CD4-positive, alpha-beta T cell treated with Interleukin-21 for 1 hour (primary cell): Measurements from ENCODE around the gene USP19.

Experiments used
- DNase-seq: peaks from one replicate; pipeline ENCODE4 v3.0.0-alpha.2; 2020

USP19 gene

GRCh38 chr3:49098910-49099630 is 21.6 kb downstream of the USP19 start:
- no peak for DNase-seq

GRCh38 chr3:49098429-49098828 is 22.2 kb downstream of the USP19 start:
- no peak for DNase-seq

- DNase-seq: peak; percentile 98
Measured at GRCh38 chr3:49093853-49094767, 26.5 kb downstream of the USP19 start, which contains the start of gene QRICH1. TSS of gene QRICH1 (minus strand) at chr3:49094071. CDS start at chr3:49077017, 17,054 bp downstream.

GRCh38 chr3:49092938-49093852 is 27.4 kb downstream of the USP19 start:
- peak; percentile 86 for DNase-seq

- no peak for DNase-seq
Measured at GRCh38 chr3:49081429-49081828, 39.2 kb downstream of the USP19 start.

GRCh38 chr3:49079270-49079669 is 41.4 kb downstream of the USP19 start:
- no peak for DNase-seq

- DNase-seq: no peak
Measured at GRCh38 chr3:49076646-49077045, 44.0 kb downstream of the USP19 start.

GRCh38 chr3:49076116-49076515 is 44.5 kb downstream of the USP19 start:
- DNase-seq: no peak
